ENCODE data around the gene POU6F2.

Gene POU6F2

GRCh38 chr7:39336442-39336841 is 358.7 kb downstream of the POU6F2 start:
- H3K27me3 ChIP-seq (ENCODE audit: low read depth, low read length) = no peaks in the 10 kb centered on the region
- H3K4me1 ChIP-seq (ENCODE audit: control insufficient read depth in 1 of 2, insufficient read depth in 2 of 2, low read length in 2 of 2) = no peaks in the 10 kb centered on the region

GRCh38 chr7:39338716-39339115 is 361.0 kb downstream of the POU6F2 start:
- Histone ChIP-seq H3K9me3 (ENCODE audit: control insufficient read depth in 1 of 2, low read length in 2 of 2) (no peaks in the 10 kb centered on the region), H3K36me3 (ENCODE audit: control insufficient read depth in 1 of 2, insufficient read depth in 2 of 2, low read length in 2 of 2) (no peaks in the 10 kb centered on the region), H3K4me1 (ENCODE audit: control insufficient read depth in 1 of 2, insufficient read depth in 2 of 2, low read length in 2 of 2) (no peaks in the 10 kb centered on the region), H3K27me3 (ENCODE audit: low read depth, low read length) (no peaks in the 10 kb centered on the region), H3K4me3 (ENCODE audit: low read depth in 1 of 2, low read length in 2 of 2) (no peak overlapping the region), H3K27ac (ENCODE audit: low read length) (no peak overlapping the region)

More at GRCh38 chr7:39336442-39336841, 358.7 kb downstream of the POU6F2 start:
- H3K4me3 ChIP-seq (ENCODE audit: low read depth in 1 of 2, low read length in 2 of 2) = no peak overlapping the region
- no peaks in the 10 kb centered on the region for H3K36me3 ChIP-seq (ENCODE audit: control insufficient read depth in 1 of 2, insufficient read depth in 2 of 2, low read length in 2 of 2)
- no peaks in the 10 kb centered on the region for H3K9me3 ChIP-seq (ENCODE audit: control insufficient read depth in 1 of 2, low read length in 2 of 2)
- H3K27ac ChIP-seq (ENCODE audit: low read length) = no peak overlapping the region

- Histone ChIP-seq H3K36me3 (ENCODE audit: control insufficient read depth in 1 of 2, insufficient read depth in 2 of 2, low read length in 2 of 2) (no peaks in the 10 kb centered on the region), H3K27ac (ENCODE audit: low read length) (no peak overlapping the region), H3K9me3 (ENCODE audit: control insufficient read depth in 1 of 2, low read length in 2 of 2) (no peaks in the 10 kb centered on the region)
Observed at GRCh38 chr7:39339591-39339990, 361.9 kb downstream of the POU6F2 start.

GRCh38 chr7:39341083-39341482 is 363.4 kb downstream of the POU6F2 start:
- Histone ChIP-seq H3K9me3 (ENCODE audit: control insufficient read depth in 1 of 2, low read length in 2 of 2) (no peaks in the 10 kb centered on the region), H3K27ac (ENCODE audit: low read length) (no peak overlapping the region), H3K27me3 (ENCODE audit: low read depth, low read length) (no peaks in the 10 kb centered on the region), H3K36me3 (ENCODE audit: control insufficient read depth in 1 of 2, insufficient read depth in 2 of 2, low read length in 2 of 2) (no peaks in the 10 kb centered on the region), H3K4me1 (ENCODE audit: control insufficient read depth in 1 of 2, insufficient read depth in 2 of 2, low read length in 2 of 2) (no peaks in the 10 kb centered on the region), H3K4me3 (ENCODE audit: low read depth in 1 of 2, low read length in 2 of 2) (no peak overlapping the region)

More at GRCh38 chr7:39339591-39339990, 361.9 kb downstream of the POU6F2 start:
- H3K27me3 ChIP-seq (ENCODE audit: low read depth, low read length) = no peaks in the 10 kb centered on the region
- no peak overlapping the region for H3K4me3 ChIP-seq (ENCODE audit: low read depth in 1 of 2, low read length in 2 of 2)
- H3K4me1 ChIP-seq (ENCODE audit: control insufficient read depth in 1 of 2, insufficient read depth in 2 of 2, low read length in 2 of 2) = no peaks in the 10 kb centered on the region

GRCh38 chr7:39342763-39343162 is 365.1 kb downstream of the POU6F2 start:
- Histone ChIP-seq H3K9me3 (ENCODE audit: control insufficient read depth in 1 of 2, low read length in 2 of 2) (no peaks in the 10 kb centered on the region), H3K27ac (ENCODE audit: low read length) (no peak overlapping the region), H3K4me3 (ENCODE audit: low read depth in 1 of 2, low read length in 2 of 2) (no peak overlapping the region), H3K36me3 (ENCODE audit: control insufficient read depth in 1 of 2, insufficient read depth in 2 of 2, low read length in 2 of 2) (no peaks in the 10 kb centered on the region), H3K27me3 (ENCODE audit: low read depth, low read length) (no peaks in the 10 kb centered on the region), H3K4me1 (ENCODE audit: control insufficient read depth in 1 of 2, insufficient read depth in 2 of 2, low read length in 2 of 2) (no peaks in the 10 kb centered on the region)

- H3K9me3 ChIP-seq (ENCODE audit: control insufficient read depth in 1 of 2, low read length in 2 of 2) = no peaks in the 10 kb centered on the region
Observed at GRCh38 chr7:39349452-39350123, 371.9 kb downstream of the POU6F2 start.

GRCh38 chr7:39353615-39354376 is 376.1 kb downstream of the POU6F2 start:
- Histone ChIP-seq H3K4me3 (ENCODE audit: low read depth in 1 of 2, low read length in 2 of 2) (no peak overlapping the region), H3K36me3 (ENCODE audit: control insufficient read depth in 1 of 2, insufficient read depth in 2 of 2, low read length in 2 of 2) (no peaks in the 10 kb centered on the region), H3K27ac (ENCODE audit: low read length) (no peak overlapping the region)

More at GRCh38 chr7:39349452-39350123, 371.9 kb downstream of the POU6F2 start:
- Histone ChIP-seq H3K4me3 (ENCODE audit: low read depth in 1 of 2, low read length in 2 of 2) (no peak overlapping the region), H3K36me3 (ENCODE audit: control insufficient read depth in 1 of 2, insufficient read depth in 2 of 2, low read length in 2 of 2) (no peaks in the 10 kb centered on the region), H3K27ac (ENCODE audit: low read length) (no peak overlapping the region), H3K4me1 (ENCODE audit: control insufficient read depth in 1 of 2, insufficient read depth in 2 of 2, low read length in 2 of 2) (peaks cover 0 to 8% of the 10 kb centered on the region in 2 donors), H3K27me3 (ENCODE audit: low read depth, low read length) (no peaks in the 10 kb centered on the region)

GRCh38 chr7:39355664-39356063 is 378.0 kb downstream of the POU6F2 start:
- H3K27ac ChIP-seq (ENCODE audit: low read length) = no peak overlapping the region

More at GRCh38 chr7:39353615-39354376, 376.1 kb downstream of the POU6F2 start:
- Histone ChIP-seq H3K9me3 (ENCODE audit: control insufficient read depth in 1 of 2, low read length in 2 of 2) (no peaks in the 10 kb centered on the region), H3K4me1 (ENCODE audit: control insufficient read depth in 1 of 2, insufficient read depth in 2 of 2, low read length in 2 of 2) (peaks cover 0 to 8% of the 10 kb centered on the region in 2 donors), H3K27me3 (ENCODE audit: low read depth, low read length) (no peaks in the 10 kb centered on the region)

GRCh38 chr7:39356172-39356925 is 378.6 kb downstream of the POU6F2 start:
- Histone ChIP-seq H3K27me3 (ENCODE audit: low read depth, low read length) (no peaks in the 10 kb centered on the region), H3K27ac (ENCODE audit: low read length) (no peak overlapping the region)

More at GRCh38 chr7:39355664-39356063, 378.0 kb downstream of the POU6F2 start:
- Histone ChIP-seq H3K27me3 (ENCODE audit: low read depth, low read length) (no peaks in the 10 kb centered on the region), H3K4me1 (ENCODE audit: control insufficient read depth in 1 of 2, insufficient read depth in 2 of 2, low read length in 2 of 2) (peaks cover 0 to 8% of the 10 kb centered on the region in 2 donors), H3K36me3 (ENCODE audit: control insufficient read depth in 1 of 2, insufficient read depth in 2 of 2, low read length in 2 of 2) (no peaks in the 10 kb centered on the region), H3K9me3 (ENCODE audit: control insufficient read depth in 1 of 2, low read length in 2 of 2) (no peaks in the 10 kb centered on the region), H3K4me3 (ENCODE audit: low read depth in 1 of 2, low read length in 2 of 2) (no peak overlapping the region)

GRCh38 chr7:39357648-39358047 is 379.9 kb downstream of the POU6F2 start:
- H3K9me3 ChIP-seq (ENCODE audit: control insufficient read depth in 1 of 2, low read length in 2 of 2) = no peaks in the 10 kb centered on the region
- no peak overlapping the region for H3K27ac ChIP-seq (ENCODE audit: low read length)
- H3K27me3 ChIP-seq (ENCODE audit: low read depth, low read length) = no peaks in the 10 kb centered on the region
- H3K36me3 ChIP-seq (ENCODE audit: control insufficient read depth in 1 of 2, insufficient read depth in 2 of 2, low read length in 2 of 2) = no peaks in the 10 kb centered on the region
- H3K4me3 ChIP-seq (ENCODE audit: low read depth in 1 of 2, low read length in 2 of 2) = no peak overlapping the region
- H3K4me1 ChIP-seq (ENCODE audit: control insufficient read depth in 1 of 2, insufficient read depth in 2 of 2, low read length in 2 of 2) = peaks cover 0 to 8% of the 10 kb centered on the region in 2 donors

More at GRCh38 chr7:39356172-39356925, 378.6 kb downstream of the POU6F2 start:
- no peaks in the 10 kb centered on the region for H3K9me3 ChIP-seq (ENCODE audit: control insufficient read depth in 1 of 2, low read length in 2 of 2)
- H3K4me3 ChIP-seq (ENCODE audit: low read depth in 1 of 2, low read length in 2 of 2) = no peak overlapping the region
- H3K4me1 ChIP-seq (ENCODE audit: control insufficient read depth in 1 of 2, insufficient read depth in 2 of 2, low read length in 2 of 2) = peaks cover 0 to 8% of the 10 kb centered on the region in 2 donors
- H3K36me3 ChIP-seq (ENCODE audit: control insufficient read depth in 1 of 2, insufficient read depth in 2 of 2, low read length in 2 of 2) = no peaks in the 10 kb centered on the region

DNA sequence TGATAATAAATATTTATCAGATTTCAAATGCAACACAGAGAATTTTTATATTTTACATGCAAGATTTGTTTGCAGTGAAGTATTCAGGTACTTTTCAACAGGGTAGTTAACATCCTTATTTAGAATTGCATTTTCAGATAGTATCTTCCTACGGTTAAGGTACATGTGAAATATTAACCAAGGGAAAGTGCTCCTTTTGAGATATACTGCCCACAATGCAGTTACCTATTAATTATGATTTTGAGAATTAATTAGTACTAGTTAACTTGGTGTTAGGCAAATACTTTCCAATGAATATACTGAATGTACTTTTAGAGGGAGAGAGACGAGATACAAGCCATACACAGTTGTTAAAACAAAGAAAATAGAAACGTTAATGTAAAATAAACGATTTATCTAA is 382.3 kb downstream of the POU6F2 start:
- H3K36me3 ChIP-seq (ENCODE audit: control insufficient read depth in 1 of 2, insufficient read depth in 2 of 2, low read length in 2 of 2) = no peaks in the 10 kb centered on the region
- no peak overlapping the region for H3K4me3 ChIP-seq (ENCODE audit: low read depth in 1 of 2, low read length in 2 of 2)
- no peaks in the 10 kb centered on the region for H3K27me3 ChIP-seq (ENCODE audit: low read depth, low read length)
- H3K27ac ChIP-seq (ENCODE audit: low read length) = no peak overlapping the region
- no peaks in the 10 kb centered on the region for H3K4me1 ChIP-seq (ENCODE audit: control insufficient read depth in 1 of 2, insufficient read depth in 2 of 2, low read length in 2 of 2)
- no peaks in the 10 kb centered on the region for H3K9me3 ChIP-seq (ENCODE audit: control insufficient read depth in 1 of 2, low read length in 2 of 2)

All from muscle layer of duodenum (tissue), 2 donors.